ENCODE results near the gene GBP3. TPM values are rescaled to one million over a fixed set of nuclear protein-coding genes. Genes with fewer than 3 reads are reported as not detected.

The GBP3 gene
- total and polyA plus RNA-seq, 2 donors (not counting 1 experiment from before 2014, with no cell fraction given) = 9.3 to 16.4 TPM

GRCh38 chr1:88990426-88990825 is 32.2 kb downstream of the GBP3 start:
- CTCF ChIA-PET = interaction anchor here (0.8 to 2.2 kb wide), 3 partner anchors 95 to 368 kb away, joined by 3 to 7 read pairs (median 5); no protein-coding TSS in a partner anchor
- H3K9me3 Mint-ChIP-seq (ENCODE audit: insufficient read depth) = no peaks in the 10 kb centered on the region
- no peaks in the 10 kb centered on the region for H3K9me3 ChIP-seq (ENCODE audit: control extremely low read depth in 1 of 3, control insufficient read depth in 2 of 3, insufficient read depth in 1 of 3, low read length in 2 of 3)
- POLR2A ChIA-PET = interaction anchor here (0.5 to 1.1 kb wide), 2 partner anchors 79 to 1660 kb away, joined by 4 to 5 read pairs; no protein-coding TSS in a partner anchor
- no peak for DNase-seq
- WGBS (ENCODE audit: insufficient coverage) = no CpG with 5 or more reads among the region's 1 CpG
- H2AFZ ChIP-seq (ENCODE audit: insufficient read depth, low read depth, low read length, poor library complexity, severe bottlenecking) = no peak overlapping the region
- peaks cover 8 to 17% of the 10 kb centered on the region in 2 experiments for H3K36me3 ChIP-seq (replicated peaks in 1 of 2; ENCODE audit: control extremely low read depth in 1 of 2, control insufficient read depth in 1 of 2, extremely low read depth in 1 of 2, insufficient read depth in 2 of 2, low read length in 1 of 2)
- intact Hi-C loops (cut with micrococcal nuclease) = no loop called here
- H3K27me3 Mint-ChIP-seq = no peaks in the 10 kb centered on the region
- no peak overlapping the region for H3K4me3 ChIP-seq (ENCODE audit: control extremely low read depth in 1 of 5, extremely low read depth in 1 of 5, insufficient read depth in 1 of 5, low read depth in 2 of 5, low read length in 4 of 5)
- H3K4me1 Mint-ChIP-seq = peaks cover 30% of the 10 kb centered on the region
- H3K4me2 ChIP-seq (replicated peaks; ENCODE audit: low read depth, low read length, poor library complexity, severe bottlenecking) = no peak overlapping the region
- no peaks in the 10 kb centered on the region for H3K27me3 ChIP-seq (replicated peaks in 1 of 4; ENCODE audit: control extremely low read depth in 1 of 4, control insufficient read depth in 3 of 4, insufficient read depth in 4 of 4, low read length in 3 of 4)
- peaks cover 16 to 24% of the 10 kb centered on the region in 2 donors for H3K4me1 ChIP-seq (ENCODE audit: control insufficient read depth in 2 of 2, insufficient read depth in 2 of 2, low read length in 2 of 2)
- no peak overlapping the region for H3K27ac ChIP-seq (ENCODE audit: low read length in 2 of 2)
- peak overlapping the region; percentile 8 for H3K4me3 Mint-ChIP-seq
- peak overlapping the region; percentile 44 for H3K27ac Mint-ChIP-seq
- no peak for ATAC-seq (ENCODE audit: low read depth)
- TF ChIP-seq EZH2 (IDR thresholded peaks at IDR 0.05; ENCODE audit: borderline replicate concordance, insufficient read depth, low read depth, low read length, poor library complexity, severe bottlenecking) = no peak
- TF ChIP-seq, protein P1, sequence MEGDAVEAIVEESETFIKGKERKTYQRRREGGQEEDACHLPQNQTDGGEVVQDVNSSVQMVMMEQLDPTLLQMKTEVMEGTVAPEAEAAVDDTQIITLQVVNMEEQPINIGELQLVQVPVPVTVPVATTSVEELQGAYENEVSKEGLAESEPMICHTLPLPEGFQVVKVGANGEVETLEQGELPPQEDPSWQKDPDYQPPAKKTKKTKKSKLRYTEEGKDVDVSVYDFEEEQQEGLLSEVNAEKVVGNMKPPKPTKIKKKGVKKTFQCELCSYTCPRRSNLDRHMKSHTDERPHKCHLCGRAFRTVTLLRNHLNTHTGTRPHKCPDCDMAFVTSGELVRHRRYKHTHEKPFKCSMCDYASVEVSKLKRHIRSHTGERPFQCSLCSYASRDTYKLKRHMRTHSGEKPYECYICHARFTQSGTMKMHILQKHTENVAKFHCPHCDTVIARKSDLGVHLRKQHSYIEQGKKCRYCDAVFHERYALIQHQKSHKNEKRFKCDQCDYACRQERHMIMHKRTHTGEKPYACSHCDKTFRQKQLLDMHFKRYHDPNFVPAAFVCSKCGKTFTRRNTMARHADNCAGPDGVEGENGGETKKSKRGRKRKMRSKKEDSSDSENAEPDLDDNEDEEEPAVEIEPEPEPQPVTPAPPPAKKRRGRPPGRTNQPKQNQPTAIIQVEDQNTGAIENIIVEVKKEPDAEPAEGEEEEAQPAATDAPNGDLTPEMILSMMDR (IDR thresholded peaks at IDR 0.05) = no peak
- H4K20me1 ChIP-seq (ENCODE audit: control insufficient read depth, insufficient read depth, low read length, poor library complexity, severe bottlenecking) = no peaks in the 10 kb centered on the region
- H3K9ac ChIP-seq (ENCODE audit: low read length) = no peak overlapping the region
- peaks cover 59% of the 10 kb centered on the region for H3K79me2 ChIP-seq (ENCODE audit: control insufficient read depth, insufficient read depth, low read length)

GRCh38 chr1:88985692-88986091 is 37.0 kb downstream of the GBP3 start:
- Histone ChIP-seq H3K27ac (ENCODE audit: low read length in 2 of 2) (peak overlapping the region in 1 of 2 donors; percentile 62), H4K20me1 (ENCODE audit: control insufficient read depth, insufficient read depth, low read length, poor library complexity, severe bottlenecking) (no peaks in the 10 kb centered on the region), H3K9ac (ENCODE audit: low read length) (no peak overlapping the region), H2AFZ (ENCODE audit: insufficient read depth, low read depth, low read length, poor library complexity, severe bottlenecking) (no peak overlapping the region), H3K36me3 (replicated peaks in 1 of 2; ENCODE audit: control extremely low read depth in 1 of 2, control insufficient read depth in 1 of 2, extremely low read depth in 1 of 2, insufficient read depth in 2 of 2, low read length in 1 of 2) (peaks cover 8 to 18% of the 10 kb centered on the region in 2 experiments), H3K79me2 (ENCODE audit: control insufficient read depth, insufficient read depth, low read length) (peaks cover 50% of the 10 kb centered on the region), H3K4me1 (ENCODE audit: control insufficient read depth in 2 of 2, insufficient read depth in 2 of 2, low read length in 2 of 2) (peaks cover 17 to 21% of the 10 kb centered on the region in 2 donors), H3K4me3 (ENCODE audit: control extremely low read depth in 1 of 5, extremely low read depth in 1 of 5, insufficient read depth in 1 of 5, low read depth in 2 of 5, low read length in 4 of 5) (no peak overlapping the region), H3K27me3 (replicated peaks in 1 of 4; ENCODE audit: control extremely low read depth in 1 of 4, control insufficient read depth in 3 of 4, insufficient read depth in 4 of 4, low read length in 3 of 4) (no peaks in the 10 kb centered on the region), H3K4me2 (replicated peaks; ENCODE audit: low read depth, low read length, poor library complexity, severe bottlenecking) (no peak overlapping the region), H3K9me3 (ENCODE audit: control extremely low read depth in 1 of 3, control insufficient read depth in 2 of 3, insufficient read depth in 1 of 3, low read length in 2 of 3) (no peaks in the 10 kb centered on the region)
- Mint-ChIP-seq H3K4me3 (no peak overlapping the region), H3K27ac (peak overlapping the region; percentile 23), H3K9me3 (ENCODE audit: insufficient read depth) (no peaks in the 10 kb centered on the region), H3K4me1 (peaks cover 52% of the 10 kb centered on the region), H3K27me3 (no peaks in the 10 kb centered on the region)
- 91% methylated on average over 3 of the region's 4 CpGs for WGBS (ENCODE audit: insufficient coverage)
- TF ChIP-seq EZH2 (IDR thresholded peaks at IDR 0.05; ENCODE audit: borderline replicate concordance, insufficient read depth, low read depth, low read length, poor library complexity, severe bottlenecking) = no peak
- TF ChIP-seq, protein P1 (IDR thresholded peaks at IDR 0.05) = no peak
- POLR2A ChIA-PET = interaction anchor here (0.6 kb wide), 1 partner anchor 573 kb away, joined by 3 read pairs; no protein-coding TSS in a partner anchor
- no peak for ATAC-seq (ENCODE audit: low read depth)
- CTCF ChIA-PET = interaction anchor here (0.8 to 3.5 kb wide), 7 partner anchors 10 to 470 kb away, joined by 3 to 38 read pairs (median 11); no protein-coding TSS in a partner anchor
- intact Hi-C loops (cut with micrococcal nuclease) = no loop called here
- DNase-seq = no peak

Measured in B cell (primary cell).